Measurements from ENCODE around the gene DALRD3.
"Not testable (repeated sequence)": the region's sequence is repeated elsewhere in the genome, so short reads cannot be mapped to it uniquely, and the experiment has no call there.

Gene DALRD3

DNA sequence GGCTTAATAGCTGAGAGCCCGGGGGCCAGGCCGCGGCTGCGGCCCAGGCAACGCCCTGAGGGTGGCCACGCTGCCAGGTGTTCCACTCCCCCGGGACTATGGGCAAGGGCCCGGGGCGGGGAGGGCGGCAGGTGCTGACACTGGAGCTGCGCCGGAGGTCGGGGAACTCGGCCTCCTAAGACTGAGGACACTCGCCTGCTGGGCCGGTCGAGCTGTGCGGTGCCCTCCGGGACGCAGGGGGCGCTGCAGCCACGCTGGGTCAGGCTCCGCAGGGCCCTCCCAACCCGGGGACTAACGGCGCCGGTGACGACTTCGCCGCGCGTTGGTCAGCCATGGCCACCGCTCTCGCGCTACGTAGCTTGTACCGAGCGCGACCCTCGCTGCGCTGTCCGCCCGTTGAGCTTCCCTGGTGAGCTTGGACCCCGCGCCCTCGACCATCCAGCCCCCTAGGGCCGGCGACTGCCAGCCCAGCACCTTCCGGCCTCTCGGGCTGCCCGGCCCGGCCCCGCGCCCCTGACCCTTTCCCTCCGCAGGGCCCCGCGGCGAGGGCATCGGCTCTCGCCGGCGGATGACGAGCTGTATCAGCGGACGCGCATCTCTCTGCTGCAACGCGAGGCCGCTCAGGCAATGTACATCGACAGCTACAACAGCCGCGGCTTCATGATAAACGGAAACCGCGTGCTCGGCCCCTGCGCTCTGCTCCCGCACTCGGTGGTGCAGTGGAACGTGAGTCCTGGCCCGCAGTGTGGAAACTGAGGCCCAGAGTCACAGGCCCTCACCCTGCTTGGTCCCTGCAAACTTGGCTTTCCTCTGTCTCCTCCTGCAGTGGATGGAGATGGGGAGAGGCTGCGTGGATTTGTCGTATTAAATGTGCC lies 3.7 kb upstream of the DALRD3 start, which contains the start of gene NDUFAF3:
TSS of gene NDUFAF3 (plus strand) at position 309 of the 875 bp plus-strand sequence. CDS start at position 333, 24 bp downstream.
- in situ Hi-C loops (cut with HindIII; ENCODE audit: low sequenced_read_pairs) = no loop called here

DNA sequence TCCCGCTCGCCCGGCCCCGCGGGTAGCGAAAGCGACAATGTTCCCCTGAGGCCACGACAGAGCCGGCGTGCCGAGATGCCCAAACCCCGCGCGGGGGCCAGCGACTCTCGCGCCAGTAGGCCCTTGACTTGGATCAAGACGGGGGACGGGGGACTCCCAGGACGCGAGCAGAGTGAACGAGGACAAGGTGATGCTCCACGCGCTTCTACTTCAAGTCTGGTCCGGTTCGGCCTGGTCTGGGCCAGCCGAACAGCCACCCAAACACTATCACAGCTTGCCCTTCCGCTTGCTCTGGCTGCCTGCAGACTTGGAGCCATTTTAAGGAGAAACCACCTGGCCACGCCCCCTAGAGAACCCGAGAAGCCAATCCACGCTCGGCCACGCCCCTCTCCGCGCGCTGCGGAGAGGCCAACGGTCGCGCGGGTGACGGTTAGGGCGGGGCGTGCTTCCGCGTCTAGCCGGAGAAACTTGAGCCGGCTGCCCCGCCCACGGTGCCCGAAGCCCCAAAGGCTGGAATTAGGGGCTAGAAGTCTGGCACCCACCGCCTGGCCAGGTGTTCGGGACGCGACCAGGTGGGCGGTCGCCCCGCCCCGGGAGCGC lies 2.9 kb upstream of the DALRD3 start:
- in situ Hi-C loops (cut with HindIII; ENCODE audit: low sequenced_read_pairs) = no loop called here

DNA sequence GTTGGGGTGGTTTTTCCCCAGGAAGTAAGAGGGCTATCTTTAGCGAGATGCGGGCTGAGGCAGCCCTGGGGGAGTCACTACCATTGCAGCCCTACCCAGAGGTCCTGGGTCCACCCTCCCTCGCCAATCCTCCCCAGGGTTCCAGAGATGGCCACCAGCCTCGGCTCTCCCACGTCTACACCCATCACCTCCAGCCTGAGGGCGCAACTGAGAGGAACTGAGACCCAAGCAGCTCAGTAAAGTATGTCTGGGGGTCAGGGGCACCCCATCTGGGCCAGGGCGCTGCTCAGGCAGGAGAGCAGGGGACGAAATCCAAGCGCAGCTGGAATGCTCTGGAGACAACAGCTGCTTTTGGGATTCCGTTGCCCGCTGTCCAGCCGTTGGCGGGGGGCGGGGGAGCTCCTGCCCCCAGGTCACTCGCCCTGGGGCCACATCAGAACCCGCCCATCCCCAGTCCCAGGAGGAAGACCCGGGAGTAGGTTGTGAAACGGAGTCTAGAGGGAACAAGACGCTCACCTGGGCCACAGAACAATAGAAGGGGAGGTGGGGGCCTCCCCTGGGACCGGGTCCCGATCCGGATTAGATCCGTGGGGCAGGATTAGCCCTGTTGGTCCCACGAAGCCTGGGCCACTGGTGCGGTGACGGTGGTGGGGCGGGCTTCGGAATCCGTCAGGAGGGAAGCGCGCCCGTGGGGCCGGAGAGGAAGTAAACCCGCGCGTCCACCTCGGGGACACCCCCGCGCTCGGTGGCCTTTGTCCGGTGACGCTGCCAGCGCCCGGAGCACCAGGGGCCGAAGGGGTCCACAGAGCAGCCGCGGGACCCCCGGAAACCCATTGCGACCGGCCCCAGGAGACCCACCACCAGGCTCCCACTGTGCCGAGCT lies 2.2 kb upstream of the DALRD3 start:
- in situ Hi-C loops (cut with HindIII; ENCODE audit: low sequenced_read_pairs) = no loop called here

DNA sequence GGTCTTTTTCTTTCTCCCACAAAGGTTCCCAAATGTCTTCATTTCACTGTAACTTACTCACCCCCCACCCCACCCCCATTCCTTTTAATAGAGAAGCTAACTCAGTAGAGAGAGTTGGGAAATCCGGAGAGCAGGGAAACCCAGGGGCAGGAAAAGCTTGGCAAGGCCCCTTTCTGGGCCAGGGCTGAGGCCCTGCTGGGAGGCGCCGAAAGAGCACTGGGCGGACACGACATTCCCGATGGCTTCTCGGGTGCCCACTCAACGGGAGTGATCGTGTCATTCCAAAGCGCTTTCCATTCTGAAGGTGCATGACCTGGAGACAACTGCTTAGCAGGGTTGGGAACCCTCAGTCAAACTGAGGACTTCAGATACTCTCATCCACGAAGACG lies 1.6 kb upstream of the DALRD3 start:
- in situ Hi-C loops (cut with HindIII; ENCODE audit: low sequenced_read_pairs) = no loop called here

DNA sequence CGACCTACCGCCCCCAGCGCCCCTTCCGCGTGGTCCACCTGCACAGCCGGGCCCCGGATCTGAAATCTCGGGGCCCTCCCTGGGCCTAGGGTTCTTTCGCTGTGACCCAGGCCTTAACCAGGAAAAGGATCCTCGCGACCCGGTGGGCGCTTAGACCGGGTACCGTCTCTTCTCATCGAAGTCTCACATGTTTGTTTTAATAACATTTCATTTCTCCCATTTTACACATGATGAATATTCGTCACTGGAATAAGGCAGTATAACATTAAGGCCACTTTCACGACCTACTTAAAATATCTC lies 277 bp upstream of the DALRD3 start:
- in situ Hi-C loops (cut with HindIII; ENCODE audit: low sequenced_read_pairs) = no loop called here

DNA sequence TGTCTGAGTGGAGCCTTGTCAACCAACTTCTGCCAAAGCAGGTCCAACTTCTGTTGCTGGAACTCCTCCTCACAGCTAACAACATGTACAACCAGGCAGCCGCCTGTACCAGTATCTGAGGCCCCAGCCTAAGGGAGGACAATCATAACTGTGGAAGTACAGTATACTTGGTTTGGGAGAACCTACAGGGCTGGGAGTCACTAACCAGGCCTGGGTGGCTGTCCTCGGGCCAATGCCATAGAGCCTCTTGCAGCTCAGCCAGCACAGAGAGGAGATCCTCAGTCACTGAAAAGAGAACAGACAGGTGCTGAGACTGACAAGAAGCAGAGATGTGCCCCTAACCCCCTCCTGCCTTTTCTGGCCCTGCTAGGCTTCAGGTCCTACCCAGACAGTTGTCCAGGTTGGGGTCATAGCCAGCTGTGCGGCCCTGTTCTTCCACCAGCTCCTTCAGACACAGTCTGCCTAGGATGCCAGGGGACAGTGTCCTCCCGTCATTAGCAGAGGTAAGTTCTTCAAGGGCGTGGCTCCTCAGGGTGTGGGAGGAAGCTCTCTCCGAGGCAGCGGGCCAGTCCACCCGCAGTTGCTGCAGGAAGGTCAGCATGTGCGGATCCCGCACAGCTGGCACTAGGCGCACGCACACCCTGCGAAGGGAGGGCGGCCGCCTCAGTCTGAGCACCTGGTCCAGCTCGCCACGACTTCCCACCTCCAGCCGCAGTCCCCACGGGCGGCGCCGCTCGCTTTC lies 980 bp downstream of the DALRD3 start:
- in situ Hi-C loops (cut with HindIII; ENCODE audit: low sequenced_read_pairs) = no loop called here

DNA sequence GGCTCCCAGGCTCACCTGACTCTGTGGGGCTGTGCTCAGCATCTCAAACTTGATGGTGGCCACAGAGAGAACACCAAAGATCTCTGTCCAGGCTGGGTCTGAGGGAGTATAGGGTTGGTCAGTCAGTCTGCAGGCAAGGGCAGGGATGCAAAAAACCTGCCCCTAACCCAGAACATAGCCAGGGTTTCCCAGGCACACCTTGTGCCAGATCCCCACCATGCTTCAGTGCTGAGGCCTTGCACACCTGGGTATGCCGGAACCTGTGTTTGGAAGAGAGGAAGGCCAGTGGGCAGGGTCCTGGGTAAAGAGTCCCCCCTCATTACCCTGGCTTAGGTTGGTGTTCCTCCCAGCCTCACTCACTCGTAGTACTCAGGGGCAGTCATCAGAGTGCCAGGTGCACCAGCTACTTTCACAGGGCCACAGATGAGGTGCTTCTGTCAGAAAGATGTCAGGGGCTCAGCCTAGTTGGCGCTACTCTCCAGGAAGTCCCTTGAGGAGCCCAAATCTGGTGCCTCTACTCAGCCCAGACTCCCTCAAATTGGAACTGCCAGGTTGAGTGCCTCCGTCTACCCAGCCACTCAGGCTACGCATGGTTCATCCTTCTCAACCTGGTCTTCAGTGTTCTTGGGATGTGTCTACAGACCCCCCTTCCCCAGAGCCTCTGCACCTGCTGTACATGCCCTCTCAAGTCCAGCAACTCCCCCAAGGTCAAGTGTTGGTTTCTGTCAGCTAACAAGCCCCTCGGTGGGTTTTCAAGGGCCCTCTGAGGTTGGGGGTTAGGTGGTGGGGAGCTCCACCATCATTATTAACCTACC lies 1.8 kb downstream of the DALRD3 start:
- in situ Hi-C loops (cut with HindIII; ENCODE audit: low sequenced_read_pairs) = no loop called here

DNA sequence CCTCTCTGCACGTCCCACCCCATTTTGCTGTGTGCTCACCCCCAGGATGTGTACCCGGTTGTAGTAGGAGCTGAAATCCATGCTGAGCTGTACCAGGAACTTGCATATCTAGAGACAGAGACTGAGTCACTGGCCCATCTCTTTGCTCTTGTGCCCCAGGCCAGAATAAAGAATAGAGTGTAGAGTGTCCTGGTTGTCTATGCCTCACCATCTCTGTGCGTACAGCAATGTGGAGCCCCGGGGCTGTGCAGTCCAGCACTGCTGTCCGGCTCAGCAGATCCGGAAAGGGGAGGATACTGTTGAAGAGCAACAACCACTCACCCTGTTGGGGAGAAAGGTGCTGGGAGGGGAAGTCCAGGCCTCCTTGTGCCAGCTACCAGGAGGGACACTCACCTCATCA lies 2.6 kb downstream of the DALRD3 start:
- in situ Hi-C loops (cut with HindIII; ENCODE audit: low sequenced_read_pairs) = no loop called here

DNA sequence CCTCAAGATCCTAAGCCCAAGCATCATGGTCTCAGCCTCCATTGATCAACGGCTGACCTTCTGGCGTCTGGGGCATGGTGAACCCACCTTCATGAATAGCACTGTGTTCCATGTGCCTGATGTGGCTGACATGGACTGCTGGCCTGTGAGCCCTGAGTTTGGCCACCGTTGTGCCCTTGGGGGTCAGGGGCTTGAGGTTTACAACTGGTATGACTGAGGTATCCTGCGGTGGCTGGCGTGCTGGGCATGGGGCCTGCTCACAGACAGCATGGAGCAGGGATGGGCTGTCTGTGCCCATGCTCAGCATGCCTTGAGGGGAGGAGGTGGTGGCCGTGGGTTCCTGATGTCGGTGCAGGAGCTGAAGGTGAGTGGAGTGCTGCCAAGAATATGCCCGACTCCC lies 3.3 kb downstream of the DALRD3 start:
- in situ Hi-C loops (cut with HindIII; ENCODE audit: low sequenced_read_pairs) = no loop called here

DNA sequence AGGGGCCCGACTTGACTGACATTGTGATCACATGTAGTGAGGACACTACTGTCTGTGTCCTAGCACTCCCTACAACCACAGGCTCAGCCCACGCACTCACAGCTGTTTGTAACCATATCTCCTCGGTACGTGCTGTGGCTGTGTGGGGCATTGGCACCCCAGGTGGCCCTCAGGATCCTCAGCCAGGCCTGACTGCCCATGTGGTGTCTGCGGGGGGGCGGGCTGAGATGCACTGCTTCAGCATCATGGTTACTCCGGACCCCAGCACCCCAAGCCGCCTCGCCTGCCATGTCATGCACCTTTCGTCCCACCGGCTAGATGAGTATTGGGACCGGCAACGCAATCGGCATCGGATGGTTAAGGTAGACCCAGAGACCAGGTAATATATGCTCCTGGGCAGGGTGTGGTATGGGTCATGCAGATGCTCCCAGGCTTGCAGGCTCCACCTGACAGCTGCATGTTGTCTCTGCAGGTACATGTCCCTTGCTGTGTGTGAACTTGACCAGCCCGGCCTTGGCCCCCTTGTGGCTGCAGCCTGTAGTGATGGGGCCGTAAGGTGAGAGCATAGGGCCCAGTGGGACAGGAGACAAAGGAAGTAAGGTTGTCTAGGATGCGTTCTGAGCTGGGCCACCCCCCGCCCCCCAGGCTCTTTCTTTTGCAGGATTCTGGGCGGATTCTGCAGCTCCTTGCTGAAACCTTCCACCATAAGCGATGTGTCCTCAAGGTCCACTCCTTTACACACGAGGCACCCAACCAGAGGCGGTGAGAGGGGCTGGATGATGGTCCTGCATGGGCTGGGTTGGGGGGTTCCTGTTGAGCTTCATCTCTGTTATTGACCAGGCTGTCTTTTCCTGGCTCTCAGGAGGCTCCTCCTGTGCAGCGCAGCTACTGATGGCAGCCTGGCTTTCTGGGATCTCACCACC lies 4.4 kb downstream of the DALRD3 start:
- in situ Hi-C loops (cut with HindIII; ENCODE audit: low sequenced_read_pairs) = no loop called here

DNA sequence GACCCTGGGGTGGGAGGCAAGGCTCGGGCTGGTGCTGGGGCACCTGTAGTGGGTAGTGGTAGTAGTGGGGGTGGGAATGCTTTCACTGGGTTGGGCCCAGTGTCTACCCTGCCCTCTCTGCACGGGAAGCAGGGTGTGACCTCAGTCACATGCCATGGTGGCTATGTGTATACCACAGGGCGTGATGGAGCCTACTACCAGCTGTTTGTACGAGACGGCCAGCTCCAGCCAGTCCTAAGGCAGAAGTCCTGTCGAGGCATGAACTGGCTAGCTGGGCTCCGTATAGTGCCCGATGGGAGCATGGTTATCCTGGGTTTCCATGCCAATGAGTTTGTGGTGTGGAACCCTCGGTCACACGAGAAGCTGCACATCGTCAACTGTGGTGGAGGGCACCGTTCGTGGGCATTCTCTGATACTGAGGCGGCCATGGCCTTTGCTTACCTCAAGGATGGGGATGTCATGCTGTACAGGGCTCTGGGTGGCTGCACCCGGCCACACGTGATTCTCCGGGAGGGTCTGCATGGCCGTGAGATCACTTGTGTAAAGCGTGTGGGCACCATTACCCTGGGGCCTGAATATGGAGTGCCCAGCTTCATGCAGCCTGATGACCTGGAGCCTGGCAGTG lies 5.2 kb downstream of the DALRD3 start:
- in situ Hi-C loops (cut with HindIII; ENCODE audit: low sequenced_read_pairs) = no loop called here

DNA sequence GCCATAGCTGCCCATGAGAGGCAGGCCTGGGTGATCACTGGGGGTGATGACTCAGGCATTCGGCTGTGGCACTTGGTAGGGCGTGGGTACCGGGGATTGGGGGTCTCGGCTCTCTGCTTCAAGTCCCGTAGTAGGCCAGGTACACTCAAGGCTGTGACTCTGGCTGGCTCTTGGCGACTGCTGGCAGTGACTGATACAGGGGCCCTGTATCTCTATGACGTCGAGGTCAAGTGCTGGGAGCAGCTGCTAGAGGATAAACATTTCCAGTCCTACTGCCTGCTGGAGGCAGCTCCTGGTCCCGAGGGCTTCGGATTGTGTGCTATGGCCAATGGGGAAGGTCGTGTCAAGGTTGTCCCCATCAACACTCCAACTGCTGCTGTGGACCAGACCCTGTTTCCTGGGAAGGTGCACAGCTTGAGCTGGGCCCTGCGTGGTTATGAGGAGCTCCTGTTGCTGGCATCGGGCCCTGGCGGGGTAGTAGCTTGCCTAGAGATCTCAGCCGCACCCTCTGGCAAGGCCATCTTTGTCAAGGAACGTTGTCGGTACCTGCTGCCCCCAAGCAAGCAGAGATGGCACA lies 5.9 kb downstream of the DALRD3 start:
- in situ Hi-C loops (cut with HindIII; ENCODE audit: low sequenced_read_pairs) = no loop called here

DNA sequence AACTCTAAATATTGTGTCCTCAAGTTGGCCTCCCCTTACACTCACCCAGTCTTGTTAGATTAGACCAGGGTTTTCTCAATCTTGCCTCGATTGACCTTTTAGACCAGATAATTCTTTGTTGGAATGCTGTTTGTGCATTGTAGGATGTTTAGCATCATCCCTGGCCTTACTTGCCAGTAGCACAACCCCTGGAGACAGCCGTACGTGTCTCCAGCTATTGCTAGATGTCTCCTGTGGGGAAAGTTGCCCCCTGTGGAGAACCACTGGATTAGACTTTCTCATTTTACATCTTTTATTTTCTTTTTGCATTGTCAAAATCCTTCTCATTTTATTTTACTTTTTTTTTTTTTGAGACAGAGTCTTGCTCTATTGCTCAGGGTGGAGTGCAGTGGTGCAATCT lies 9.0 kb downstream of the DALRD3 start:
- in situ Hi-C loops (cut with HindIII; ENCODE audit: low sequenced_read_pairs) = no loop called here

DNA sequence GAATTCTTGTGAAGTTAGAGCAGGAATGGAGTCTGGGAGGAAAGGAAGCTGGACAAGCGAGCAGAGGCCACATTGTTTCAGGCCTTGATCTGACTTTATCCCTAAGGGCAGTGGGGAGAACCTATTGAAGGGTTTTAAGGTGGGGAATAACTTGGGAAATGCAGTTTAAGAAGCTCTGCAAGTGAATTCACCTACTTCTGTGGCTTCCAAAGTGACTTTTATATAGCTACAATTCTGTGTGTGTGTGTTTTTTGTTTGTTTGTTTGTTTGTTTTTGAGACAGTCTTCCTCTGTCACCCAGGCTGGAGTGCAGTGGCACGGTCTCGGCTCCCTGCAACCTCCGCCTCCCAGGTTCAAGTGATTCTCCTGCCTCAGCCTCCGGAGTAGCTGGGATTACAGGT lies 9.8 kb downstream of the DALRD3 start:
- in situ Hi-C loops (cut with HindIII; ENCODE audit: low sequenced_read_pairs) = not testable (repeated sequence)

DNA sequence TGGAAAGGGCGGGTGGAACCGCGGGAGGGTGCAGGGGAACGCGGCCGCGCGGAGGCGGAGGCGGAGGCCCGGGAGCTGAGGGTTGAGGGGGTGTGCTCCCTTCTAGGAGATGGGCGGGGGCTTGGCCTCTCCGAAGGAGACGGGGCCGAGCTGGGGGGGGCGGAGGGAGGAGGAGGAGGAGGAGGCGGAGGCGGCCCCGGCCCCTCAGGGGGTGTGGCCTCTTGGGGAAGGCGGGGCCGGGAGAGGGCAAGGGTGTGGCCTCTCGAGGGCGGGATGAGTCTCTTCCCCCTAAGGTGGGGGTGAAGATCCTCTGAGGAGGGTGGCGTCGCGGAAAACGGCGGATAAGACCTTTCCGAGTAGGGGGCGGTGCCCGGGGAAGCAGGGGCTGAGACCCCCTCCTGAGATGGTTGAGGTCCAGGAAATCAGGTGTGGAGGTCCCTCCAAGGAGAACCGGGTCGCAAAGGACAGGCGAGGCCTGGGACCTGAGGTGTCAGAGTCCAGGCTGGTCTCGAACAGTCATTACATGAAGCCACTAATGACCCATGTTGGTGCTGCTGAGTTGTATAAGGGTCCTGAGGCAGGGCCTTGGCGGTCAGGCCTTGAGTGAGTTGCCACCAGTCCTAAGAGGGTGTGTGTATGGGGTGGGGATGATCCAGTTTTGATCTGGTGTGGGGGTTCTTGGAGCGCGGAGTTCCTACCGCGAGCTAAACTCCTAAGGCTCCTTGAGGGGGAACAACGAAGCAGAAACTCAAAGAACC lies 10.4 kb downstream of the DALRD3 start:
- in situ Hi-C loops (cut with HindIII; ENCODE audit: low sequenced_read_pairs) = no loop called here

DNA sequence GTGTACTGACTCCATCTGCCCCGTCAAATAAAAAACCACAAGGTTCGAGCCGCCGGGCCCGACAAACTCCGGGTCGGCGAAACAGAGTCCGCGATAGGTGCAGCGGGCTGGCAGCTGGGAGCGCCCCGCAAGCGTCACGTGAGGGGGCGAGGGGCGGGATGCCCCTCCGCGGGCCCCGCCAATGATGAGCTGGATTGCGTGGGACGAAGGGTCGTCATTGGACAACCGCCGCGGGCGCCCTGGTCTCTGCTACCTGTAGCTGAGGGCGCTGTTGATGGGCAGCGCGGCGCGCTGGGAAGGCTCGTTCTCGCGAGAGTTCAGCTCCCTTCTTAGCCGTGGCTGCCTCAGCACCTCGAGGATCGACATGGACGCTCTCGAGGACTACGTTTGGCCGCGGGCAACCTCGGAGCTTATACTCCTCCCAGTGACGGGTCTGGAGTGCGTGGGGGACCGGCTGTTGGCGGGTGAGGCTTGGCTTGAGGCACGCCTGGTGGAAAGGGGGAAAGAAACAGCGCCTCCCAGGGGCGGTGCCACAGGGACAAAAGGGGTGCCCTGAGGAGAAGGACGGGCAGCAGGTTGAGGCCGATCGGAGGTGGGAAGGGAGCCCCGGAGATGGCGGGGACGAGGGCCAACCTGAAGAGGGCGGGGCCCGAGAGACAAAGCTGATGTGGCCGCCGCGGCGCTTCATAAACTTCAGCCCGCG lies 11.2 kb downstream of the DALRD3 start, which contains the start of gene WDR6:
TSS of gene WDR6 (plus strand) at position 324 of the 703 bp plus-strand sequence. CDS start at position 365, 41 bp downstream.
- in situ Hi-C loops (cut with HindIII; ENCODE audit: low sequenced_read_pairs) = no loop called here

Measured in endothelial cell of hepatic sinusoid (primary cell).